GM23338 (cell line): ENCODE data around the gene SLIT1. TPM values are rescaled to one million over a fixed set of nuclear protein-coding genes. Genes with fewer than 3 reads are reported as not detected.

Experiments used
- ATAC-seq: fragments of 200-7000 bp; cut with Tn5 transposase; 3 replicates; pipeline ENCODE4 v1.9.1; 2020
- DNase-seq: peaks from one replicate; pipeline ENCODE4 v3.0.0-alpha.2; 2015; ENCODE audit warnings: low spot score
- H2AFZ ChIP-seq: fragments of 200-600 bp; sonication (generic); 2 replicates; pipeline ENCODE4 v1.8.0; 2016; ENCODE audit warnings: antibody characterized with exemption, mild to moderate bottlenecking, moderate library complexity
- H3F3A ChIP-seq: fragments of 200-600 bp; sonication (generic); replicated peaks from 2 replicates; pipeline ENCODE4 v1.8.0; 2017; ENCODE audit warnings: antibody characterized with exemption, mixed run types, low read depth
- H3K27ac ChIP-seq: fragments of 200-600 bp; sonication (generic); 2 replicates; pipeline ENCODE4 v1.6.1; 2016; ENCODE audit warnings: low read depth
- H3K27me3 ChIP-seq: fragments of 200-600 bp; sonication (generic); 2 replicates; pipeline ENCODE4 v1.8.0; 2016; ENCODE audit warnings: mild to moderate bottlenecking, mixed run types, moderate library complexity; ENCODE audit not compliant: insufficient read depth
- H3K36me3 ChIP-seq: fragments of 200-600 bp; sonication (generic); 2 replicates; pipeline ENCODE4 v1.8.0; 2016; ENCODE audit warnings: mild to moderate bottlenecking; ENCODE audit not compliant: insufficient read depth
- H3K4me1 ChIP-seq: fragments of 200-600 bp; sonication (generic); 2 replicates; pipeline ENCODE4 v1.8.0; 2016; ENCODE audit warnings: mild to moderate bottlenecking, moderate library complexity; ENCODE audit not compliant: insufficient read depth
- H3K4me2 ChIP-seq: fragments of 200-600 bp; sonication (generic); 2 replicates; pipeline ENCODE4 v1.7.1; 2017; ENCODE audit warnings: mixed run types
- H3K4me3 ChIP-seq: fragments of 200-600 bp; sonication (generic); 2 replicates; pipeline ENCODE4 v1.6.1; 2016; ENCODE audit warnings: mixed run types
- H3K79me2 ChIP-seq: fragments of 200-600 bp; sonication (generic); replicated peaks from 2 replicates; pipeline ENCODE4 v1.8.0; 2017; ENCODE audit warnings: mild to moderate bottlenecking; ENCODE audit not compliant: insufficient read depth
- H3K9me2 ChIP-seq: fragments of 200-600 bp; sonication (generic); 2 replicates; pipeline ENCODE4 v1.8.0; 2017; ENCODE audit not compliant: insufficient read depth
- H4K20me1 ChIP-seq: fragments of 200-600 bp; sonication (generic); replicated peaks from 2 replicates; pipeline ENCODE4 v1.8.0; 2017; ENCODE audit warnings: mild to moderate bottlenecking; ENCODE audit not compliant: insufficient read depth
- H3K27ac Mint-ChIP-seq: 2 replicates; pipeline ENCODE4 v1.8.0; 2020; ENCODE audit warnings: inconsistent platforms, mild to moderate bottlenecking, moderate library complexity, mixed read lengths
- H3K27me3 Mint-ChIP-seq: 3 replicates; pipeline ENCODE4 v1.8.0; 2022; ENCODE audit warnings: low read depth, mild to moderate bottlenecking, moderate library complexity, mixed read lengths, inconsistent platforms; ENCODE audit not compliant: insufficient read depth, poor library complexity
- H3K36me3 Mint-ChIP-seq: 3 replicates; pipeline ENCODE4 v1.8.0; 2021; ENCODE audit warnings: low read depth, mild to moderate bottlenecking, inconsistent platforms, moderate library complexity, mixed read lengths
- H3K4me1 Mint-ChIP-seq: 3 replicates; pipeline ENCODE4 v1.8.0; 2020; ENCODE audit warnings: mild to moderate bottlenecking, inconsistent platforms, mixed read lengths
- H3K4me3 Mint-ChIP-seq: 3 replicates; pipeline ENCODE4 v1.8.0; 2021; ENCODE audit warnings: moderate library complexity, mild to moderate bottlenecking, inconsistent platforms, mixed read lengths
- H3K9me3 Mint-ChIP-seq: 3 replicates; pipeline ENCODE4 v1.8.0; 2020; ENCODE audit warnings: moderate library complexity, mild to moderate bottlenecking, inconsistent platforms, mixed read lengths
- CREB1 ChIP-seq: fragments of 250-450 bp; sonication (Bioruptor Pico); IDR thresholded peaks from 2 replicates; pipeline ENCODE4 v1.5.0; 2020; ENCODE audit warnings: low read depth, mild to moderate bottlenecking, moderate library complexity
- EZH2 ChIP-seq: fragments of 200-600 bp; sonication (generic); IDR thresholded peaks from one replicate; pipeline ENCODE4 v1.8.0; 2017; ENCODE audit warnings: antibody characterized with exemption, mild to moderate bottlenecking, low read depth; ENCODE audit not compliant: unreplicated experiment
- EZH2phosphoT487 ChIP-seq: fragments of 200-600 bp; sonication (generic); IDR thresholded peaks from one replicate; pipeline ENCODE4 v1.8.1; 2018; ENCODE audit warnings: antibody characterized with exemption; ENCODE audit not compliant: unreplicated experiment
- JUNB ChIP-seq: IDR thresholded peaks from one replicate; pipeline ENCODE4 v1.6.1; 2016; ENCODE audit warnings: antibody characterized with exemption; ENCODE audit not compliant: unreplicated experiment
- NANOG ChIP-seq: IDR thresholded peaks from 2 replicates; pipeline ENCODE4 v1.6.1; 2016; ENCODE audit warnings: antibody characterized with exemption, borderline replicate concordance
- POLR2AphosphoS5 ChIP-seq: IDR thresholded peaks from 2 replicates; pipeline ENCODE4 v1.6.1; 2016; ENCODE audit warnings: antibody characterized with exemption, low read depth
- STAT1 ChIP-seq: IDR thresholded peaks from one replicate; pipeline ENCODE4 v1.6.1; 2016; ENCODE audit warnings: antibody characterized with exemption; ENCODE audit not compliant: unreplicated experiment
- ZNF114 ChIP-seq: fragments of 250-450 bp; sonication (Bioruptor Pico); IDR thresholded peaks from 2 replicates; pipeline ENCODE4 v1.5.0; 2020; ENCODE audit warnings: mild to moderate bottlenecking, moderate library complexity
- ZNF331 ChIP-seq: fragments of 250-450 bp; sonication (Bioruptor Pico); IDR thresholded peaks from 2 replicates; pipeline ENCODE4 v1.5.0; 2020; ENCODE audit warnings: low read depth, mild to moderate bottlenecking, moderate library complexity
- polyA plus RNA-seq: library from polyadenylated mRNA; unstranded; fragments of >200 nt; fragmentation: Nextera tagmentation; extraction: Ambion mirVana; gene quantifications from 2 replicates; pipeline ENCODE4 v1.2.1, GENCODE V29; 2016
- total RNA-seq: library from RNA; depleted of rRNA; stranded (reverse); fragments of >200 nt; shearing (Covaris generic); gene quantifications from 2 replicates; pipeline ENCODE4 v1.2.3, GENCODE V29; 2014
- TF ChIP-seq, protein P1 (sequence below): IDR thresholded peaks from one replicate; pipeline ENCODE4 v1.6.1; 2018; ENCODE audit warnings: antibody characterized with exemption; ENCODE audit not compliant: unreplicated experiment
- TF ChIP-seq, protein P2 (sequence below): fragments of 250-450 bp; sonication (Bioruptor Pico); IDR thresholded peaks from 2 replicates; pipeline ENCODE4 v1.5.0; 2020; ENCODE audit warnings: mild to moderate bottlenecking, moderate library complexity
- TF ChIP-seq, protein P3 (sequence below): IDR thresholded peaks from 2 replicates; pipeline ENCODE4 v1.6.1; 2016; ENCODE audit warnings: antibody characterized with exemption
- TF ChIP-seq, protein P4 (sequence below), 2 experiments: fragments of 200-600 bp in 1 of 2; sonication (generic) in 1 of 2; conservative IDR thresholded peaks; 2 replicates each; pipeline versions ENCODE4 v1.5.1 to v1.6.1; 2016 to 2017; ENCODE audit warnings: antibody characterized with exemption in 2 of 2, low read depth in 2 of 2, mild to moderate bottlenecking in 2 of 2, moderate library complexity in 1 of 2

Gene SLIT1
- total and polyA plus RNA-seq, 2 experiments from 2014 or later: 0.76 to 1.7 TPM

DNA sequence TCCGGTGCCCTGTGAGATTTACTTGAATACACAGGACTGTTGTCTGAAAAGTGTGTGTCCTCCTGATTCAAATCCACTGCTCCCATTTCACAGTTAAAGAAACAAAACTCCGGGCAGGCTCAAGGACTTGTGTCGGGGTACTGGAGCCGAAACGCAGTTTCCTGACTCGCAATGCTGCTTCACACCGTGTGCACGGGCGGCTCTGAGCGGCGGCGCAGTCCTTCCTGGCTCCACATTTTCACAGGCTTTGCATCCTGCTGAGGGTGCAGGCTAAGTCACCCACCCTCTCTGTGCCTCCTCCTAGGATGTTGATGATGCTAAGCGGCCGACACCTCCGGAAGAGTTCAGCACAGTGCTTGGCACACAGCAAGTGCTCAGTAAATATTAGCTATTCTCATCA is 65.4 kb downstream of the SLIT1 start:
- H3K4me2 ChIP-seq: no peak overlapping the region
- 0 out of 2 replicates have a peak overlapping the region, but pooled peaks have one; percentile 10 for H2AFZ ChIP-seq
- no peaks in the 10 kb centered on the region for H4K20me1 ChIP-seq
- TF ChIP-seq STAT1 (no peak), EZH2phosphoT487 (no peak), EZH2 (no peak), CREB1 (CRISPR knock-in tag) (no peak), POLR2AphosphoS5 (no peak), ZNF331 (CRISPR knock-in tag) (no peak), ZNF114 (CRISPR knock-in tag) (no peak), NANOG (no peak), JUNB (no peak)
- TF ChIP-seq, protein P1, sequence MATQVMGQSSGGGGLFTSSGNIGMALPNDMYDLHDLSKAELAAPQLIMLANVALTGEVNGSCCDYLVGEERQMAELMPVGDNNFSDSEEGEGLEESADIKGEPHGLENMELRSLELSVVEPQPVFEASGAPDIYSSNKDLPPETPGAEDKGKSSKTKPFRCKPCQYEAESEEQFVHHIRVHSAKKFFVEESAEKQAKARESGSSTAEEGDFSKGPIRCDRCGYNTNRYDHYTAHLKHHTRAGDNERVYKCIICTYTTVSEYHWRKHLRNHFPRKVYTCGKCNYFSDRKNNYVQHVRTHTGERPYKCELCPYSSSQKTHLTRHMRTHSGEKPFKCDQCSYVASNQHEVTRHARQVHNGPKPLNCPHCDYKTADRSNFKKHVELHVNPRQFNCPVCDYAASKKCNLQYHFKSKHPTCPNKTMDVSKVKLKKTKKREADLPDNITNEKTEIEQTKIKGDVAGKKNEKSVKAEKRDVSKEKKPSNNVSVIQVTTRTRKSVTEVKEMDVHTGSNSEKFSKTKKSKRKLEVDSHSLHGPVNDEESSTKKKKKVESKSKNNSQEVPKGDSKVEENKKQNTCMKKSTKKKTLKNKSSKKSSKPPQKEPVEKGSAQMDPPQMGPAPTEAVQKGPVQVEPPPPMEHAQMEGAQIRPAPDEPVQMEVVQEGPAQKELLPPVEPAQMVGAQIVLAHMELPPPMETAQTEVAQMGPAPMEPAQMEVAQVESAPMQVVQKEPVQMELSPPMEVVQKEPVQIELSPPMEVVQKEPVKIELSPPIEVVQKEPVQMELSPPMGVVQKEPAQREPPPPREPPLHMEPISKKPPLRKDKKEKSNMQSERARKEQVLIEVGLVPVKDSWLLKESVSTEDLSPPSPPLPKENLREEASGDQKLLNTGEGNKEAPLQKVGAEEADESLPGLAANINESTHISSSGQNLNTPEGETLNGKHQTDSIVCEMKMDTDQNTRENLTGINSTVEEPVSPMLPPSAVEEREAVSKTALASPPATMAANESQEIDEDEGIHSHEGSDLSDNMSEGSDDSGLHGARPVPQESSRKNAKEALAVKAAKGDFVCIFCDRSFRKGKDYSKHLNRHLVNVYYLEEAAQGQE: no peak
- TF ChIP-seq, protein P2, sequence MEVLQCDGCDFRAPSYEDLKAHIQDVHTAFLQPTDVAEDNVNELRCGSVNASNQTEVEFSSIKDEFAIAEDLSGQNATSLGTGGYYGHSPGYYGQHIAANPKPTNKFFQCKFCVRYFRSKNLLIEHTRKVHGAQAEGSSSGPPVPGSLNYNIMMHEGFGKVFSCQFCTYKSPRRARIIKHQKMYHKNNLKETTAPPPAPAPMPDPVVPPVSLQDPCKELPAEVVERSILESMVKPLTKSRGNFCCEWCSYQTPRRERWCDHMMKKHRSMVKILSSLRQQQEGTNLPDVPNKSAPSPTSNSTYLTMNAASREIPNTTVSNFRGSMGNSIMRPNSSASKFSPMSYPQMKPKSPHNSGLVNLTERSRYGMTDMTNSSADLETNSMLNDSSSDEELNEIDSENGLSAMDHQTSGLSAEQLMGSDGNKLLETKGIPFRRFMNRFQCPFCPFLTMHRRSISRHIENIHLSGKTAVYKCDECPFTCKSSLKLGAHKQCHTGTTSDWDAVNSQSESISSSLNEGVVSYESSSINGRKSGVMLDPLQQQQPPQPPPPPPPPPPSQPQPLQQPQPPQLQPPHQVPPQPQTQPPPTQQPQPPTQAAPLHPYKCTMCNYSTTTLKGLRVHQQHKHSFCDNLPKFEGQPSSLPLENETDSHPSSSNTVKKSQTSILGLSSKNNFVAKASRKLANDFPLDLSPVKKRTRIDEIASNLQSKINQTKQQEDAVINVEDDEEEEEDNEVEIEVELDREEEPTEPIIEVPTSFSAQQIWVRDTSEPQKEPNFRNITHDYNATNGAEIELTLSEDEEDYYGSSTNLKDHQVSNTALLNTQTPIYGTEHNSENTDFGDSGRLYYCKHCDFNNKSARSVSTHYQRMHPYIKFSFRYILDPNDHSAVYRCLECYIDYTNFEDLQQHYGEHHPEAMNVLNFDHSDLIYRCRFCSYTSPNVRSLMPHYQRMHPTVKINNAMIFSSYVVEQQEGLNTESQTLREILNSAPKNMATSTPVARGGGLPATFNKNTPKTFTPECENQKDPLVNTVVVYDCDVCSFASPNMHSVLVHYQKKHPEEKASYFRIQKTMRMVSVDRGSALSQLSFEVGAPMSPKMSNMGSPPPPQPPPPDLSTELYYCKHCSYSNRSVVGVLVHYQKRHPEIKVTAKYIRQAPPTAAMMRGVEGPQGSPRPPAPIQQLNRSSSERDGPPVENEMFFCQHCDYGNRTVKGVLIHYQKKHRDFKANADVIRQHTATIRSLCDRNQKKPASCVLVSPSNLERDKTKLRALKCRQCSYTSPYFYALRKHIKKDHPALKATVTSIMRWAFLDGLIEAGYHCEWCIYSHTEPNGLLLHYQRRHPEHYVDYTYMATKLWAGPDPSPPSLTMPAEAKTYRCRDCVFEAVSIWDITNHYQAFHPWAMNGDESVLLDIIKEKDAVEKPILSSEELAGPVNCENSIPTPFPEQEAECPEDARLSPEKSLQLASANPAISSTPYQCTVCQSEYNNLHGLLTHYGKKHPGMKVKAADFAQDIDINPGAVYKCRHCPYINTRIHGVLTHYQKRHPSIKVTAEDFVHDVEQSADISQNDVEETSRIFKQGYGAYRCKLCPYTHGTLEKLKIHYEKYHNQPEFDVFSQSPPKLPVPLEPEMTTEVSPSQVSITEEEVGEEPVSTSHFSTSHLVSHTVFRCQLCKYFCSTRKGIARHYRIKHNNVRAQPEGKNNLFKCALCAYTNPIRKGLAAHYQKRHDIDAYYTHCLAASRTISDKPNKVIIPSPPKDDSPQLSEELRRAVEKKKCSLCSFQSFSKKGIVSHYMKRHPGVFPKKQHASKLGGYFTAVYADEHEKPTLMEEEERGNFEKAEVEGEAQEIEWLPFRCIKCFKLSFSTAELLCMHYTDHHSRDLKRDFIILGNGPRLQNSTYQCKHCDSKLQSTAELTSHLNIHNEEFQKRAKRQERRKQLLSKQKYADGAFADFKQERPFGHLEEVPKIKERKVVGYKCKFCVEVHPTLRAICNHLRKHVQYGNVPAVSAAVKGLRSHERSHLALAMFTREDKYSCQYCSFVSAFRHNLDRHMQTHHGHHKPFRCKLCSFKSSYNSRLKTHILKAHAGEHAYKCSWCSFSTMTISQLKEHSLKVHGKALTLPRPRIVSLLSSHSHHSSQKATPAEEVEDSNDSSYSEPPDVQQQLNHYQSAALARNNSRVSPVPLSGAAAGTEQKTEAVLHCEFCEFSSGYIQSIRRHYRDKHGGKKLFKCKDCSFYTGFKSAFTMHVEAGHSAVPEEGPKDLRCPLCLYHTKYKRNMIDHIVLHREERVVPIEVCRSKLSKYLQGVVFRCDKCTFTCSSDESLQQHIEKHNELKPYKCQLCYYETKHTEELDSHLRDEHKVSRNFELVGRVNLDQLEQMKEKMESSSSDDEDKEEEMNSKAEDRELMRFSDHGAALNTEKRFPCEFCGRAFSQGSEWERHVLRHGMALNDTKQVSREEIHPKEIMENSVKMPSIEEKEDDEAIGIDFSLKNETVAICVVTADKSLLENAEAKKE (CRISPR knock-in tag): no peak
- TF ChIP-seq, protein P3, sequence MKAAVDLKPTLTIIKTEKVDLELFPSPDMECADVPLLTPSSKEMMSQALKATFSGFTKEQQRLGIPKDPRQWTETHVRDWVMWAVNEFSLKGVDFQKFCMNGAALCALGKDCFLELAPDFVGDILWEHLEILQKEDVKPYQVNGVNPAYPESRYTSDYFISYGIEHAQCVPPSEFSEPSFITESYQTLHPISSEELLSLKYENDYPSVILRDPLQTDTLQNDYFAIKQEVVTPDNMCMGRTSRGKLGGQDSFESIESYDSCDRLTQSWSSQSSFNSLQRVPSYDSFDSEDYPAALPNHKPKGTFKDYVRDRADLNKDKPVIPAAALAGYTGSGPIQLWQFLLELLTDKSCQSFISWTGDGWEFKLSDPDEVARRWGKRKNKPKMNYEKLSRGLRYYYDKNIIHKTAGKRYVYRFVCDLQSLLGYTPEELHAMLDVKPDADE: no peak
- TF ChIP-seq, protein P4, sequence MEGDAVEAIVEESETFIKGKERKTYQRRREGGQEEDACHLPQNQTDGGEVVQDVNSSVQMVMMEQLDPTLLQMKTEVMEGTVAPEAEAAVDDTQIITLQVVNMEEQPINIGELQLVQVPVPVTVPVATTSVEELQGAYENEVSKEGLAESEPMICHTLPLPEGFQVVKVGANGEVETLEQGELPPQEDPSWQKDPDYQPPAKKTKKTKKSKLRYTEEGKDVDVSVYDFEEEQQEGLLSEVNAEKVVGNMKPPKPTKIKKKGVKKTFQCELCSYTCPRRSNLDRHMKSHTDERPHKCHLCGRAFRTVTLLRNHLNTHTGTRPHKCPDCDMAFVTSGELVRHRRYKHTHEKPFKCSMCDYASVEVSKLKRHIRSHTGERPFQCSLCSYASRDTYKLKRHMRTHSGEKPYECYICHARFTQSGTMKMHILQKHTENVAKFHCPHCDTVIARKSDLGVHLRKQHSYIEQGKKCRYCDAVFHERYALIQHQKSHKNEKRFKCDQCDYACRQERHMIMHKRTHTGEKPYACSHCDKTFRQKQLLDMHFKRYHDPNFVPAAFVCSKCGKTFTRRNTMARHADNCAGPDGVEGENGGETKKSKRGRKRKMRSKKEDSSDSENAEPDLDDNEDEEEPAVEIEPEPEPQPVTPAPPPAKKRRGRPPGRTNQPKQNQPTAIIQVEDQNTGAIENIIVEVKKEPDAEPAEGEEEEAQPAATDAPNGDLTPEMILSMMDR (conservative IDR thresholded peaks at IDR 0.05; ENCODE audit: low read depth in 2 of 2): no peak
- peaks cover 2% of the 10 kb centered on the region for H3K27me3 Mint-ChIP-seq
- no peaks in the 10 kb centered on the region for H3K36me3 ChIP-seq
- no peak overlapping the region for H3K27ac ChIP-seq
- DNase-seq (no peak), ATAC-seq (no peak)
- peaks cover 9% of the 10 kb centered on the region; the same call in 2 of the 3 replicates for H3K4me1 Mint-ChIP-seq
- H3K4me1 ChIP-seq: peaks cover 9% of the 10 kb centered on the region; the same call in 1 of the 2 replicates
- no peak overlapping the region for H3K27ac Mint-ChIP-seq
- H3K4me3 ChIP-seq: no peak overlapping the region
- H3K9me2 ChIP-seq: no peaks in the 10 kb centered on the region
- H3K4me3 Mint-ChIP-seq: no peak overlapping the region
- no peaks in the 10 kb centered on the region for H3K36me3 Mint-ChIP-seq
- no peaks in the 10 kb centered on the region for H3K79me2 ChIP-seq
- H3K27me3 ChIP-seq: no peaks in the 10 kb centered on the region
- H3F3A ChIP-seq: no peaks in the 10 kb centered on the region
- H3K9me3 Mint-ChIP-seq: no peaks in the 10 kb centered on the region
